AG04450 (cell line): Measurements from ENCODE around the gene ZNF473. TPM values are rescaled to one million over a fixed set of nuclear protein-coding genes. Genes with fewer than 3 reads are reported as not detected.

ENCODE experiments used
- CTCF ChIA-PET: fragments of 300-600, 350-600 bp; formaldehyde crosslinking; extraction: SDS; loops from one replicate; lab custom pipeline; 2022; ENCODE audit warnings: antibody characterized with exemption, inconsistent platforms; lab: Charles Lee
- POLR2A ChIA-PET: fragments of 350-600 bp; formaldehyde crosslinking; extraction: SDS; loops from one replicate; lab custom pipeline; 2021; ENCODE audit warnings: antibody characterized with exemption, inconsistent platforms; lab: Yijun Ruan, JAX
- DNase-seq: peaks from one replicate; pipeline ENCODE4 v3.0.0-alpha.2; 2011; ENCODE audit warnings: low read depth, low spot score
- H3K27ac ChIP-seq: one replicate; pipeline ENCODE4 v1.5.1; 2012; ENCODE audit warnings: low read depth, low read length, control low read depth
- H3K27me3 ChIP-seq: one replicate; pipeline ENCODE4 v1.6.0; 2012; ENCODE audit warnings: low read length; ENCODE audit not compliant: control insufficient read depth, insufficient read depth
- H3K4me3 ChIP-seq: 2 replicates; pipeline ENCODE4 v1.5.1; 2011; ENCODE audit warnings: mild to moderate bottlenecking, low read depth, low read length, control low read depth
- H3K9me3 ChIP-seq: 2 replicates; pipeline ENCODE4 v1.5.1; 2012; ENCODE audit warnings: low read length; ENCODE audit not compliant: control insufficient read depth, insufficient read depth
- CTCF ChIP-seq: IDR thresholded peaks from 2 replicates; pipeline ENCODE4 v1.5.1; 2011; ENCODE audit warnings: low read depth, low read length, control low read depth, inconsistent platforms
- polyA plus RNA-seq: library from polyadenylated mRNA; depleted of rRNA; stranded (reverse); fragments of >200 nt; gene quantifications from 2 replicates; pipeline ENCODE4 v1.2.3, GENCODE V29; 2011

Gene ZNF473
- polyA plus RNA-seq, 1 experiment, result 6.2 TPM

GRCh38 chr19:50007947-50008346 lies 17.9 kb upstream of the ZNF473 start:
- CTCF ChIA-PET, result no interaction called here
- no peak for TF ChIP-seq CTCF
- Histone ChIP-seq H3K4me3 (no peak overlapping the region), H3K27ac (no peak overlapping the region), H3K27me3 (no peaks in the 10 kb centered on the region), H3K9me3 (no peaks in the 10 kb centered on the region)
- POLR2A ChIA-PET, result no interaction called here
- DNase-seq, result no peak

- Histone ChIP-seq H3K27ac (no peak overlapping the region), H3K9me3 (no peaks in the 10 kb centered on the region), H3K27me3 (no peaks in the 10 kb centered on the region), H3K4me3 (no peak overlapping the region)
- ChIA-PET POLR2A (no interaction called here), CTCF (interaction anchor here (0.8 kb wide), 1 partner anchor 9 kb away, joined by 3 read pairs; no protein-coding TSS in a partner anchor)
- no peak for TF ChIP-seq CTCF
- DNase-seq, result no peak
Observed at GRCh38 chr19:50008532-50008931, 17.3 kb upstream of the ZNF473 start.

GRCh38 chr19:50016225-50016807 lies 9.5 kb upstream of the ZNF473 start:
- CTCF ChIA-PET, result no interaction called here
- H3K4me3 ChIP-seq, result no peak overlapping the region
- POLR2A ChIA-PET, result no interaction called here
- H3K9me3 ChIP-seq, result no peaks in the 10 kb centered on the region
- H3K27ac ChIP-seq, result no peak overlapping the region
- no peaks in the 10 kb centered on the region for H3K27me3 ChIP-seq
- no peak for TF ChIP-seq CTCF
- DNase-seq, result no peak

GRCh38 chr19:50020481-50020880 lies 5.3 kb upstream of the ZNF473 start:
- TF ChIP-seq CTCF, result no peak
- Histone ChIP-seq H3K4me3 (no peak overlapping the region), H3K9me3 (no peaks in the 10 kb centered on the region), H3K27me3 (no peaks in the 10 kb centered on the region), H3K27ac (no peak overlapping the region)
- CTCF ChIA-PET, result no interaction called here
- POLR2A ChIA-PET, result no interaction called here
- no peak for DNase-seq

GRCh38 chr19:50022823-50023222 lies 3.0 kb upstream of the ZNF473 start:
- ChIA-PET CTCF (interaction anchor here (1.9 kb wide), 1 partner anchor 85 kb away, joined by 4 read pairs; no protein-coding TSS in a partner anchor), POLR2A (no interaction called here)
- H3K27me3 ChIP-seq, result no peaks in the 10 kb centered on the region

More at GRCh38 chr19:50022823-50023222, 3.0 kb upstream of the ZNF473 start:
- H3K9me3 ChIP-seq, result no peaks in the 10 kb centered on the region; the same call in 1 of the 2 replicates
- no peak for DNase-seq
- no peak for TF ChIP-seq CTCF
- H3K4me3 ChIP-seq, result no peak overlapping the region
- H3K27ac ChIP-seq, result no peak overlapping the region
